KMS-11 (cell line): ENCODE measurements around the gene C21orf58.

Source experiments
- H2AFZ ChIP-seq: fragments of 200-600 bp; sonication (generic); 2 replicates; pipeline ENCODE4 v1.6.1; 2016; ENCODE audit warnings: antibody characterized with exemption, mixed run types, low read depth
- H3K27ac ChIP-seq: fragments of 200-600 bp; sonication (generic); 2 replicates; pipeline ENCODE4 v1.6.1; 2016; ENCODE audit warnings: mild to moderate bottlenecking, mixed run types
- H3K27me3 ChIP-seq: fragments of 200-600 bp; sonication (generic); 2 replicates; pipeline ENCODE4 v1.6.1; 2017; ENCODE audit warnings: mild to moderate bottlenecking, low read depth, mixed run types, moderate library complexity; ENCODE audit not compliant: insufficient read depth
- H3K36me3 ChIP-seq: fragments of 200-600 bp; sonication (generic); 2 replicates; pipeline ENCODE4 v1.6.1; 2017; ENCODE audit warnings: mild to moderate bottlenecking, mixed run types; ENCODE audit not compliant: insufficient read depth
- H3K4me1 ChIP-seq: fragments of 200-600 bp; sonication (generic); 2 replicates; pipeline ENCODE4 v1.6.1; 2016; ENCODE audit warnings: mild to moderate bottlenecking, low read depth, mixed run types; ENCODE audit not compliant: poor library complexity, severe bottlenecking
- H3K4me2 ChIP-seq: fragments of 200-600 bp; sonication (generic); 2 replicates; pipeline ENCODE4 v1.7.0; 2016; ENCODE audit warnings: mild to moderate bottlenecking, mixed run types
- H3K4me3 ChIP-seq: fragments of 200-600 bp; sonication (generic); IDR thresholded peaks from 2 replicates; pipeline ENCODE4 v1.6.1; 2017; ENCODE audit warnings: low read depth, low read length, mixed read lengths; ENCODE audit not compliant: insufficient read depth
- H3K79me2 ChIP-seq: fragments of 200-600 bp; sonication (generic); 2 replicates; pipeline ENCODE4 v1.6.1; 2016; ENCODE audit warnings: low read depth, mixed run types; ENCODE audit not compliant: insufficient read depth
- H3K9ac ChIP-seq: fragments of 200-600 bp; sonication (generic); 2 replicates; pipeline ENCODE4 v1.6.1; 2016; ENCODE audit warnings: mild to moderate bottlenecking, mixed run types
- H4K20me1 ChIP-seq: fragments of 200-600 bp; sonication (generic); 2 replicates; pipeline ENCODE4 v1.6.1; 2016; ENCODE audit warnings: mild to moderate bottlenecking, mixed run types; ENCODE audit not compliant: insufficient read depth
- CTCF ChIP-seq: fragments of 200-600 bp; sonication (generic); conservative IDR thresholded peaks from 2 replicates; pipeline ENCODE4 v1.6.1; 2017; ENCODE audit warnings: low read depth, mild to moderate bottlenecking, antibody characterized with exemption, low read length, moderate library complexity, mixed read lengths

C21orf58 gene

GRCh38 chr21:46274797-46275390 lies 48.8 kb downstream of the C21orf58 start:
- H3K36me3 ChIP-seq: peaks cover 27% of the 10 kb centered on the region
- H3K9ac ChIP-seq: no peak overlapping the region
- H3K79me2 ChIP-seq: peaks cover 10% of the 10 kb centered on the region; the same call in 1 of the 2 replicates
- no peaks in the 10 kb centered on the region for H4K20me1 ChIP-seq
- H2AFZ ChIP-seq: no peak overlapping the region
- no peaks in the 10 kb centered on the region for H3K4me1 ChIP-seq
- no peak overlapping the region for H3K27ac ChIP-seq
- no peaks in the 10 kb centered on the region for H3K27me3 ChIP-seq
- TF ChIP-seq CTCF: no peak
- no peak overlapping the region for H3K4me2 ChIP-seq
- H3K4me3 ChIP-seq: no peak overlapping the region

GRCh38 chr21:46273341-46273740 lies 50.3 kb downstream of the C21orf58 start:
- H3K36me3 ChIP-seq: peaks cover 19% of the 10 kb centered on the region
- TF ChIP-seq CTCF: no peak
- H2AFZ ChIP-seq: no peak overlapping the region
- no peaks in the 10 kb centered on the region; the same call in 1 of the 2 replicates for H3K79me2 ChIP-seq
- no peaks in the 10 kb centered on the region for H3K4me1 ChIP-seq
- H3K27me3 ChIP-seq: no peaks in the 10 kb centered on the region
- H3K27ac ChIP-seq: no peak overlapping the region
- no peak overlapping the region for H3K4me2 ChIP-seq
- H4K20me1 ChIP-seq: no peaks in the 10 kb centered on the region
- no peak overlapping the region for H3K9ac ChIP-seq
- H3K4me3 ChIP-seq: no peak overlapping the region

GRCh38 chr21:46269466-46269865 lies 54.2 kb downstream of the C21orf58 start:
- Histone ChIP-seq H3K9ac (no peak overlapping the region), H3K4me1 (no peaks in the 10 kb centered on the region), H2AFZ (no peak overlapping the region), H3K27me3 (no peaks in the 10 kb centered on the region), H3K27ac (no peak overlapping the region), H3K36me3 (peaks cover 9% of the 10 kb centered on the region; the same call in 1 of the 2 replicates), H4K20me1 (no peaks in the 10 kb centered on the region), H3K79me2 (no peaks in the 10 kb centered on the region), H3K4me3 (no peak overlapping the region), H3K4me2 (no peak overlapping the region)
- no peak for TF ChIP-seq CTCF

GRCh38 chr21:46268371-46268770 lies 55.3 kb downstream of the C21orf58 start:
- Histone ChIP-seq H3K36me3 (peaks cover 9% of the 10 kb centered on the region; the same call in 1 of the 2 replicates), H3K4me1 (no peaks in the 10 kb centered on the region), H3K9ac (no peak overlapping the region), H3K27me3 (no peaks in the 10 kb centered on the region), H4K20me1 (no peaks in the 10 kb centered on the region), H2AFZ (no peak overlapping the region), H3K4me3 (no peak overlapping the region), H3K79me2 (no peaks in the 10 kb centered on the region), H3K4me2 (no peak overlapping the region), H3K27ac (no peak overlapping the region)
- TF ChIP-seq CTCF: no peak
